ENCODE results near the gene AK2.

DNA sequence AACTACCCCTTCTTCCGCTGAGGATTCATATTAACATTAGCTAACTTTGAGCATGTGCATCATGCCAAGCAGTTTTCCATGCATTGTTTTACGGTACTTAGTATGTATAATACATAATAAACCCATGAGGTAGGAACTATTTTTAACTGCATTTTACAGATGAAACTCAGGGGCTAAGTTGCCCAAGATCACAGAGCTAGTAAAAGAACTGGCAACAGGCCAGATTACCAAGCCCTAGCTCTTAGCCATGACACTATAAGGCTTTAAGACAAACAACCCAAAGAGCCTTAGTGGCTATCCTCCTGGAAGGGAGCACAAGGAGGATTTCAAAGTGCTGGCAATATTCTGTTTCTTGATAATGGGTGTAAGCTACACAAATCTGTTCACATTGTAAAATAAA lies 6.1 kb downstream of the AK2 start:
- TF ChIP-seq, protein P1, sequence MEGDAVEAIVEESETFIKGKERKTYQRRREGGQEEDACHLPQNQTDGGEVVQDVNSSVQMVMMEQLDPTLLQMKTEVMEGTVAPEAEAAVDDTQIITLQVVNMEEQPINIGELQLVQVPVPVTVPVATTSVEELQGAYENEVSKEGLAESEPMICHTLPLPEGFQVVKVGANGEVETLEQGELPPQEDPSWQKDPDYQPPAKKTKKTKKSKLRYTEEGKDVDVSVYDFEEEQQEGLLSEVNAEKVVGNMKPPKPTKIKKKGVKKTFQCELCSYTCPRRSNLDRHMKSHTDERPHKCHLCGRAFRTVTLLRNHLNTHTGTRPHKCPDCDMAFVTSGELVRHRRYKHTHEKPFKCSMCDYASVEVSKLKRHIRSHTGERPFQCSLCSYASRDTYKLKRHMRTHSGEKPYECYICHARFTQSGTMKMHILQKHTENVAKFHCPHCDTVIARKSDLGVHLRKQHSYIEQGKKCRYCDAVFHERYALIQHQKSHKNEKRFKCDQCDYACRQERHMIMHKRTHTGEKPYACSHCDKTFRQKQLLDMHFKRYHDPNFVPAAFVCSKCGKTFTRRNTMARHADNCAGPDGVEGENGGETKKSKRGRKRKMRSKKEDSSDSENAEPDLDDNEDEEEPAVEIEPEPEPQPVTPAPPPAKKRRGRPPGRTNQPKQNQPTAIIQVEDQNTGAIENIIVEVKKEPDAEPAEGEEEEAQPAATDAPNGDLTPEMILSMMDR (conservative IDR thresholded peaks at IDR 0.05; ENCODE audit: low read depth, low read length), result no peak
- TF ChIP-seq EZH2phosphoT487 (IDR thresholded peaks at IDR 0.05; ENCODE audit: borderline replicate concordance, low read length), result no peak
- TF ChIP-seq EZH2 (IDR thresholded peaks at IDR 0.05; ENCODE audit: low read length, unreplicated experiment), result no peak

Measured in PC-3 (cell line).